ENCODE measurements around the gene TGM5.

DNA sequence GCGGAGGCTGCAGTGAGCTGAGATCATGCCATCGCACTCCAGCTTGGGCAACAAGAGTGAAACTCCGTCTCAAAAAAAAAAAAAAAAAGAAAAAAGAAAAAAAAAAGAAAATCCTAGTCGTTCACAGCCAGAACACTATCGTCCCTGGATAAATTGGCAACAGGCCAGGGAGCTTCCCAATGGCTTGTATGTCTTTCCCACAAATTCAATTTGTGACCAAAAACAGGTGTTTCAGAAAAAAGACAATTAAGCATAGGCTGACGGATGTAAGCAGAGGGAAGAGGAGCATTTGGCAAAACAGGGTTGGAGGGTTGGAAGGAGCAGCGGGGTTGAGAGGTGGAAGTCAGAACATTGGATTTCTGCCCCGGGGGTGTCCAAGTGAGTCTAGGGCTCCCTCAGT, 54.4 kb downstream of the TGM5 start:
- TF ChIP-seq, protein P1, sequence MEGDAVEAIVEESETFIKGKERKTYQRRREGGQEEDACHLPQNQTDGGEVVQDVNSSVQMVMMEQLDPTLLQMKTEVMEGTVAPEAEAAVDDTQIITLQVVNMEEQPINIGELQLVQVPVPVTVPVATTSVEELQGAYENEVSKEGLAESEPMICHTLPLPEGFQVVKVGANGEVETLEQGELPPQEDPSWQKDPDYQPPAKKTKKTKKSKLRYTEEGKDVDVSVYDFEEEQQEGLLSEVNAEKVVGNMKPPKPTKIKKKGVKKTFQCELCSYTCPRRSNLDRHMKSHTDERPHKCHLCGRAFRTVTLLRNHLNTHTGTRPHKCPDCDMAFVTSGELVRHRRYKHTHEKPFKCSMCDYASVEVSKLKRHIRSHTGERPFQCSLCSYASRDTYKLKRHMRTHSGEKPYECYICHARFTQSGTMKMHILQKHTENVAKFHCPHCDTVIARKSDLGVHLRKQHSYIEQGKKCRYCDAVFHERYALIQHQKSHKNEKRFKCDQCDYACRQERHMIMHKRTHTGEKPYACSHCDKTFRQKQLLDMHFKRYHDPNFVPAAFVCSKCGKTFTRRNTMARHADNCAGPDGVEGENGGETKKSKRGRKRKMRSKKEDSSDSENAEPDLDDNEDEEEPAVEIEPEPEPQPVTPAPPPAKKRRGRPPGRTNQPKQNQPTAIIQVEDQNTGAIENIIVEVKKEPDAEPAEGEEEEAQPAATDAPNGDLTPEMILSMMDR (IDR thresholded peaks at IDR 0.05): no peak
- TF ChIP-seq EP300 (IDR thresholded peaks at IDR 0.05): no peak
